ENCODE data around the gene MICAL3. TPM values are rescaled to one million over a fixed set of nuclear protein-coding genes. Genes with fewer than 3 reads are reported as not detected.
A peak's percentile ranks its signal among the peaks of the same experiment; 100 is the strongest.

Gene MICAL3
- total RNA-seq, 4 donors from 2014 or later = 6.0 to 9.8 (median 8.1) TPM

DNA sequence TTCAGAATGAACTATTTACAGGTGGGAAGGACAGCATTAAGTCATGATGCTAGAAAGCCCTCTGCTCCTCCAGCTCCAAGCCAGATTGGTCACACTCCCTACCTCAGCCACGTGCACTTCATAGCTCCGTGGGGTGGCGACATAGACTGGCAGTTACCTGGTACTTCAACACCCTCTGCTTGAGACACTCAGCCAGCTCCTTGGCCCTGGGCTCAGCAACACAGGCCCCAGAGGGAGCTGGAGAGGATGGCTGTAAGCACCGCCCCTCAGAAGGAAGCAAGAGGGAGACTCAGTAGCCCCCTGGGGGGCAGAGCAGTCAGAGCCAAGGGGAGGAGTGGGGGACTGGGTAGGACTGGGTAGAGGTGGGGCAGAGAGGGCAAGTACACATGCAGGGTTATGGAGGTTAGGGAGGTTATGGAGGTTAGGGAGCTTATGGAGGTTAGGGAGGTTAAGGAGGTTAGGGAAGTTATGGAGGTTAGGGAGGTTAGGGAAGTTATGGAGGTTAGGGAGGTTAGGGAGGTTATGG lies 148.0 kb downstream of the MICAL3 start:
- no peak for TF ChIP-seq POLR2A (IDR thresholded peaks at IDR 0.05)
- no peak for TF ChIP-seq CTCF (IDR thresholded peaks at IDR 0.05 in 4 of 5, conservative IDR thresholded peaks at IDR 0.05 in 1 of 5)
- Histone ChIP-seq H3K4me1 (peaks cover 17 to 19% of the 10 kb centered on the region in 2 donors), H3K4me3 (no peak overlapping the region), H3K27ac (peak overlapping the region in 2 of 4 donors; percentile 40 to 46), H3K27me3 (no peaks in the 10 kb centered on the region), H3K9me3 (no peaks in the 10 kb centered on the region), H3K36me3 (peaks cover 0 to 6% of the 10 kb centered on the region in 2 donors)
- ATAC-seq = no peak
- in situ Hi-C loops (cut with MboI; ENCODE audit: low sequenced_read_pairs in 4 of 4) (no loop called here), intact Hi-C loops (cut with DNase I; ENCODE audit: low total_unique reads) (no loop called here)
- no peak for DNase-seq

GRCh38 chr22:17875631-17876030 lies 148.7 kb downstream of the MICAL3 start:
- Histone ChIP-seq H3K27me3 (no peaks in the 10 kb centered on the region), H3K27ac (no peak overlapping the region), H3K4me1 (peaks cover 11 to 12% of the 10 kb centered on the region in 2 donors), H3K4me3 (no peak overlapping the region), H3K9me3 (no peaks in the 10 kb centered on the region), H3K36me3 (peaks cover 0 to 13% of the 10 kb centered on the region in 2 donors)
- TF ChIP-seq POLR2A (IDR thresholded peaks at IDR 0.05) = no peak
- no peak for TF ChIP-seq CTCF (IDR thresholded peaks at IDR 0.05 in 4 of 5, conservative IDR thresholded peaks at IDR 0.05 in 1 of 5)
- intact Hi-C loops (cut with DNase I; ENCODE audit: low total_unique reads) (no loop called here), in situ Hi-C loops (cut with MboI; ENCODE audit: low sequenced_read_pairs in 4 of 4) (no loop called here)
- no peak for ATAC-seq
- no peak for DNase-seq

- intact Hi-C loops (cut with DNase I; ENCODE audit: low total_unique reads) (no loop called here), in situ Hi-C loops (cut with MboI; ENCODE audit: low sequenced_read_pairs in 4 of 4) (no loop called here)
- Histone ChIP-seq H3K27ac (no peak overlapping the region), H3K36me3 (peaks cover 0 to 18% of the 10 kb centered on the region in 2 donors), H3K4me1 (peaks cover 9 to 10% of the 10 kb centered on the region in 2 donors), H3K27me3 (no peaks in the 10 kb centered on the region), H3K9me3 (no peaks in the 10 kb centered on the region), H3K4me3 (no peak overlapping the region)
- DNase-seq (no peak), ATAC-seq (no peak)
- no peak for TF ChIP-seq CTCF (IDR thresholded peaks at IDR 0.05 in 4 of 5, conservative IDR thresholded peaks at IDR 0.05 in 1 of 5)
Observed at GRCh38 chr22:17875156-17875555, 149.2 kb downstream of the MICAL3 start.

- H3K36me3 ChIP-seq = peaks cover 0 to 18% of the 10 kb centered on the region in 2 donors
- DNase-seq = no peak
Observed at GRCh38 chr22:17874231-17874905, 150.0 kb downstream of the MICAL3 start.

More at GRCh38 chr22:17874231-17874905, 150.0 kb downstream of the MICAL3 start:
- Histone ChIP-seq H3K4me1 (peaks cover 9 to 11% of the 10 kb centered on the region in 2 donors), H3K4me3 (no peak overlapping the region), H3K9me3 (no peaks in the 10 kb centered on the region), H3K27me3 (no peaks in the 10 kb centered on the region), H3K27ac (no peak overlapping the region)
- TF ChIP-seq POLR2A (IDR thresholded peaks at IDR 0.05) (no peak), CTCF (IDR thresholded peaks at IDR 0.05 in 4 of 5, conservative IDR thresholded peaks at IDR 0.05 in 1 of 5) (no peak)
- ATAC-seq = no peak
- in situ Hi-C loops (cut with MboI; ENCODE audit: low sequenced_read_pairs in 4 of 4) = no loop called here
- intact Hi-C loops (cut with DNase I; ENCODE audit: low total_unique reads) = no loop called here
